Caco-2 (cell line): ENCODE data around the gene IMPDH2. TPM values are rescaled to one million over a fixed set of nuclear protein-coding genes. Genes with fewer than 3 reads are reported as not detected.

Experiments
- BruUV-seq: library from RNA; stranded (reverse); fragments of 400-500 nt; replicated peaks from 2 replicates; lab custom pipeline; 2021; lab: Mats Ljungman, UMichigan
- CTCF ChIA-PET: fragments of 300-600 bp; sonication (Branson Sonifier 250); formaldehyde crosslinking; loops from one replicate; lab custom pipeline; 2022; ENCODE audit warnings: antibody characterized with exemption; lab: Charles Lee
- POLR2A ChIA-PET: fragments of 300-600 bp; sonication (Branson Sonifier 250); formaldehyde crosslinking; loops from one replicate; lab custom pipeline; 2022; ENCODE audit warnings: antibody characterized with exemption; lab: Charles Lee
- DNase-seq, 2 experiments: peaks; one replicate each; pipeline versions ENCODE4 v3.0.0 to v3.0.0-alpha.2; 2020 to 2022
- H3K27me3 ChIP-seq: replicated peaks from 2 replicates; pipeline ENCODE4 v1.6.0; 2011; ENCODE audit warnings: low read length; ENCODE audit not compliant: control insufficient read depth, insufficient read depth
- H3K36me3 ChIP-seq: 2 replicates; pipeline ENCODE4 v1.5.1; 2011; ENCODE audit warnings: low read length; ENCODE audit not compliant: control insufficient read depth, insufficient read depth
- H3K4me1 ChIP-seq: fragments of 250-450 bp; sonication (Bioruptor Pico); 2 replicates; pipeline ENCODE4 v1.5.1; 2020; ENCODE audit warnings: mild to moderate bottlenecking
- H3K4me3 ChIP-seq: 2 replicates; pipeline ENCODE4 v1.5.1; 2011; ENCODE audit warnings: low read depth, mild to moderate bottlenecking, control low read depth, low read length
- H3K9me3 ChIP-seq: fragments of 250-450 bp; sonication (Bioruptor Pico); 2 replicates; pipeline ENCODE4 v1.5.1; 2020; ENCODE audit warnings: mild to moderate bottlenecking, moderate library complexity
- H3K27ac Mint-ChIP-seq: one replicate; pipeline ENCODE4 v1.8.0; 2022; ENCODE audit warnings: mixed read lengths; ENCODE audit not compliant: unreplicated experiment
- H3K27me3 Mint-ChIP-seq: one replicate; pipeline ENCODE4 v1.8.0; 2022; ENCODE audit warnings: mixed read lengths; ENCODE audit not compliant: insufficient read depth, unreplicated experiment
- H3K36me3 Mint-ChIP-seq: one replicate; pipeline ENCODE4 v1.8.0; 2022; ENCODE audit warnings: mild to moderate bottlenecking, mixed read lengths; ENCODE audit not compliant: insufficient read depth, unreplicated experiment
- H3K4me1 Mint-ChIP-seq: one replicate; pipeline ENCODE4 v1.8.0; 2022; ENCODE audit warnings: low read depth, mixed read lengths; ENCODE audit not compliant: unreplicated experiment
- H3K4me3 Mint-ChIP-seq: one replicate; pipeline ENCODE4 v1.8.0; 2022; ENCODE audit warnings: mild to moderate bottlenecking, moderate library complexity, mixed read lengths; ENCODE audit not compliant: unreplicated experiment
- H3K9me3 Mint-ChIP-seq: one replicate; pipeline ENCODE4 v1.8.0; 2022; ENCODE audit warnings: mixed read lengths; ENCODE audit not compliant: unreplicated experiment
- CTCF ChIP-seq, 2 experiments: fragments of 200-600 bp in 1 of 2; IDR thresholded peaks; 1 replicate in 1 of 2; 2 replicates in 1 of 2; pipeline versions ENCODE4 v1.5.1 to v1.8.0; 2011 to 2022; ENCODE audit warnings: antibody characterized with exemption in 1 of 2, control low read depth in 1 of 2, inconsistent platforms in 1 of 2, low read depth in 1 of 2, low read length in 1 of 2, mild to moderate bottlenecking in 1 of 2, moderate library complexity in 1 of 2; ENCODE audit not compliant: insufficient read depth in 1 of 2, severe bottlenecking in 1 of 2, unreplicated experiment in 1 of 2
- intact Hi-C: fragments of 100-400 bp; cut with micrococcal nuclease; formaldehyde crosslinking; loops from one replicate; pipeline ENCODE4 v1.10.0; 2022; ENCODE audit not compliant: unreplicated experiment
- total RNA-seq: library from RNA; stranded (reverse); gene quantifications from 2 replicates; pipeline ENCODE4 v1.2.3, GENCODE V29; 2022

IMPDH2 gene
- total RNA-seq, 1 experiment from 2014 or later: 233 TPM

- ChIA-PET CTCF (no interaction called here), POLR2A (interaction anchor here (1.4 kb wide), 1 partner anchor 68 kb away, joined by 6 read pairs; the partner anchor contains the start of gene QRICH1)
- H3K27ac Mint-ChIP-seq: no peak overlapping the region
- intact Hi-C loops: loop anchor here (10.0 kb wide), 1 partner anchor 129 kb away; no protein-coding TSS in a partner anchor
- H3K27me3 Mint-ChIP-seq: no peaks in the 10 kb centered on the region
- no TSS peak for BruUV-seq
- no peaks in the 10 kb centered on the region for H3K27me3 ChIP-seq
- H3K4me3 Mint-ChIP-seq: no peak overlapping the region
- no peaks in the 10 kb centered on the region for H3K9me3 Mint-ChIP-seq
- peaks cover 15% of the 10 kb centered on the region for H3K4me1 ChIP-seq
- H3K4me3 ChIP-seq: no peak overlapping the region
- peaks cover 21% of the 10 kb centered on the region for H3K4me1 Mint-ChIP-seq
- H3K36me3 Mint-ChIP-seq: peaks cover 89% of the 10 kb centered on the region
- no peak for DNase-seq
- H3K36me3 ChIP-seq: peaks cover 5% of the 10 kb centered on the region
- no peaks in the 10 kb centered on the region for H3K9me3 ChIP-seq
- no peak for TF ChIP-seq CTCF (IDR thresholded peaks at IDR 0.05; ENCODE audit: insufficient read depth in 1 of 2, low read depth in 1 of 2, low read length in 1 of 2, severe bottlenecking in 1 of 2, unreplicated experiment in 1 of 2)
These were observed 3.2 kb downstream of the IMPDH2 start for GRCh38 chr3:49025793-49026520.

- CTCF ChIA-PET: interaction anchor here (0.6 kb wide), 1 partner anchor 146 kb away, joined by 3 read pairs; the partner anchor contains the start of gene KLHDC8B
- Mint-ChIP-seq H3K4me3 (no peak overlapping the region), H3K27ac (no peak overlapping the region), H3K36me3 (peaks cover 89% of the 10 kb centered on the region), H3K9me3 (no peaks in the 10 kb centered on the region), H3K4me1 (peaks cover 21% of the 10 kb centered on the region), H3K27me3 (no peaks in the 10 kb centered on the region)
- H3K36me3 ChIP-seq: peaks cover 5% of the 10 kb centered on the region
- H3K4me3 ChIP-seq: no peak overlapping the region
- no peak for DNase-seq
- intact Hi-C loops: loop anchor here (10.0 kb wide), 1 partner anchor 130 kb away; no protein-coding TSS in a partner anchor
- TF ChIP-seq CTCF (IDR thresholded peaks at IDR 0.05; ENCODE audit: insufficient read depth in 1 of 2, low read depth in 1 of 2, low read length in 1 of 2, severe bottlenecking in 1 of 2, unreplicated experiment in 1 of 2): no peak
- no peaks in the 10 kb centered on the region for H3K27me3 ChIP-seq
- peaks cover 15% of the 10 kb centered on the region for H3K4me1 ChIP-seq
- BruUV-seq: no TSS peak
- POLR2A ChIA-PET: interaction anchor here (1.4 kb wide), 1 partner anchor 69 kb away, joined by 6 read pairs; the partner anchor contains the start of gene QRICH1
- H3K9me3 ChIP-seq: no peaks in the 10 kb centered on the region
These were observed 4.0 kb downstream of the IMPDH2 start for GRCh38 chr3:49025005-49025792.

DNA sequence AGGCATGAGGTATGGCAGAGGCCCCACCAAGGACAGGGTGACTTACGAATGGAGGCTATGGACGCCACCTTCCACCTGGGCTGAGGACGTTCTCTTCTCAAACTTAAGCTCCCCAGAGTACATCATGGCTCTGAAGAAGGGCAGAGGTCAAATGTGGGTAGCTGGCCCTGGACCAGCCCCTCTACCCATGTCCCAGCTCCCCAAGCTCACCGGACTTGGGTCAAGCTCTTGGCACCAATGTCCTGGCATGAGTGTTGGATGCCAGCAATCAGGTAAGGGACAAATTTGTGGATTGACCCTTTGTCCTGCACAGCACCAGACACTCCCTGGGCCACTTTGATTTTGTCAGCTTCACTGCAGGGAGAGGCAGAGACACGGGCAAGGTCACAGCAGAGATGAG is 4.7 kb downstream of the IMPDH2 start:
- H3K4me1 ChIP-seq: peaks cover 15% of the 10 kb centered on the region
- no peak for DNase-seq
- peaks cover 5% of the 10 kb centered on the region for H3K36me3 ChIP-seq
- no peaks in the 10 kb centered on the region for H3K27me3 ChIP-seq
- no peak overlapping the region for H3K4me3 ChIP-seq
- CTCF ChIA-PET: interaction anchor here (0.6 kb wide), 1 partner anchor 147 kb away, joined by 3 read pairs; the partner anchor contains the start of gene KLHDC8B
- no peak for TF ChIP-seq CTCF (IDR thresholded peaks at IDR 0.05; ENCODE audit: insufficient read depth in 1 of 2, low read depth in 1 of 2, low read length in 1 of 2, severe bottlenecking in 1 of 2, unreplicated experiment in 1 of 2)
- H3K9me3 Mint-ChIP-seq: no peaks in the 10 kb centered on the region
- POLR2A ChIA-PET: interaction anchor here (1.4 to 4.4 kb wide), 2 partner anchors 17 to 69 kb away, joined by 6 to 92 read pairs; partner anchors contain the start of genes QRICH1 and WDR6
- H3K4me1 Mint-ChIP-seq: peaks cover 17% of the 10 kb centered on the region
- H3K27me3 Mint-ChIP-seq: no peaks in the 10 kb centered on the region
- peak overlapping the region; percentile 88 for H3K4me3 Mint-ChIP-seq
- no peak overlapping the region for H3K27ac Mint-ChIP-seq
- intact Hi-C loops: loop anchor here (10.0 kb wide), 1 partner anchor 130 kb away; no protein-coding TSS in a partner anchor
- BruUV-seq: no TSS peak
- H3K36me3 Mint-ChIP-seq: peaks cover 88% of the 10 kb centered on the region
- H3K9me3 ChIP-seq: no peaks in the 10 kb centered on the region
